ENCODE data around the gene PDK2.

PDK2 gene

DNA sequence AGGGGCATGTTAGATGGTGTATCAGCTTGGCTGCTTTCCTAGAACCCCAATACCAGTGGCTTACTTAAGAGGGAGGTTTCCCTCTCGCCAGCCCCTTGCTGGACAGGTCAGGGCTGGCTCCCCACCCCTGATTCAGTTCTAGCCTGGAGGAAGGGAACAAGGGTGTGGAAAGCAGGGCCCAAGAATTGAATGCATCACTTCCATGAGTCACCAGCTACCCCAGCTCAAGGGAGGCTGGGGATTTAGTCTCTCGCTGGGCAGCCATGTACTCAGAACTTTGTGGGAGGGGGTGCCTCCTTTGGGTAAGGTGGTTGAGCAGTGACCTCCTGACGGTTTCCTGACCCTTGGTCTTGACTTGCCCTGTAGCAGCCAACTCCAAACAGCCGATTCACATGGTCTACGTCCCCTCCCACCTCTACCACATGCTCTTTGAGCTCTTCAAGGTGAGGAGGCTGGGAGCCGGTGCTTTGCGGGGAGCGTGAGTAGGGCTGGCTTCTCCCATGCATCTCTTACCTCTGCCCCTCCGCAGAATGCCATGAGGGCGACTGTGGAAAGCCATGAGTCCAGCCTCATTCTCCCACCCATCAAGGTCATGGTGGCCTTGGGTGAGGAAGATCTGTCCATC lies 12.8 kb downstream of the PDK2 start:
- TF ChIP-seq, protein P1, sequence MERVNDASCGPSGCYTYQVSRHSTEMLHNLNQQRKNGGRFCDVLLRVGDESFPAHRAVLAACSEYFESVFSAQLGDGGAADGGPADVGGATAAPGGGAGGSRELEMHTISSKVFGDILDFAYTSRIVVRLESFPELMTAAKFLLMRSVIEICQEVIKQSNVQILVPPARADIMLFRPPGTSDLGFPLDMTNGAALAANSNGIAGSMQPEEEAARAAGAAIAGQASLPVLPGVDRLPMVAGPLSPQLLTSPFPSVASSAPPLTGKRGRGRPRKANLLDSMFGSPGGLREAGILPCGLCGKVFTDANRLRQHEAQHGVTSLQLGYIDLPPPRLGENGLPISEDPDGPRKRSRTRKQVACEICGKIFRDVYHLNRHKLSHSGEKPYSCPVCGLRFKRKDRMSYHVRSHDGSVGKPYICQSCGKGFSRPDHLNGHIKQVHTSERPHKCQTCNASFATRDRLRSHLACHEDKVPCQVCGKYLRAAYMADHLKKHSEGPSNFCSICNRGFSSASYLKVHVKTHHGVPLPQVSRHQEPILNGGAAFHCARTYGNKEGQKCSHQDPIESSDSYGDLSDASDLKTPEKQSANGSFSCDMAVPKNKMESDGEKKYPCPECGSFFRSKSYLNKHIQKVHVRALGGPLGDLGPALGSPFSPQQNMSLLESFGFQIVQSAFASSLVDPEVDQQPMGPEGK (CRISPR knock-in tag; IDR thresholded peaks at IDR 0.05; ENCODE audit: borderline replicate concordance) = no peak
- TF ChIP-seq OSR1 (CRISPR knock-in tag; IDR thresholded peaks at IDR 0.05) = no peak
- no peak for TF ChIP-seq RARB (CRISPR knock-in tag; IDR thresholded peaks at IDR 0.05)
- TF ChIP-seq CSDC2 (CRISPR knock-in tag; IDR thresholded peaks at IDR 0.05) = no peak
- TF ChIP-seq, protein P2, sequence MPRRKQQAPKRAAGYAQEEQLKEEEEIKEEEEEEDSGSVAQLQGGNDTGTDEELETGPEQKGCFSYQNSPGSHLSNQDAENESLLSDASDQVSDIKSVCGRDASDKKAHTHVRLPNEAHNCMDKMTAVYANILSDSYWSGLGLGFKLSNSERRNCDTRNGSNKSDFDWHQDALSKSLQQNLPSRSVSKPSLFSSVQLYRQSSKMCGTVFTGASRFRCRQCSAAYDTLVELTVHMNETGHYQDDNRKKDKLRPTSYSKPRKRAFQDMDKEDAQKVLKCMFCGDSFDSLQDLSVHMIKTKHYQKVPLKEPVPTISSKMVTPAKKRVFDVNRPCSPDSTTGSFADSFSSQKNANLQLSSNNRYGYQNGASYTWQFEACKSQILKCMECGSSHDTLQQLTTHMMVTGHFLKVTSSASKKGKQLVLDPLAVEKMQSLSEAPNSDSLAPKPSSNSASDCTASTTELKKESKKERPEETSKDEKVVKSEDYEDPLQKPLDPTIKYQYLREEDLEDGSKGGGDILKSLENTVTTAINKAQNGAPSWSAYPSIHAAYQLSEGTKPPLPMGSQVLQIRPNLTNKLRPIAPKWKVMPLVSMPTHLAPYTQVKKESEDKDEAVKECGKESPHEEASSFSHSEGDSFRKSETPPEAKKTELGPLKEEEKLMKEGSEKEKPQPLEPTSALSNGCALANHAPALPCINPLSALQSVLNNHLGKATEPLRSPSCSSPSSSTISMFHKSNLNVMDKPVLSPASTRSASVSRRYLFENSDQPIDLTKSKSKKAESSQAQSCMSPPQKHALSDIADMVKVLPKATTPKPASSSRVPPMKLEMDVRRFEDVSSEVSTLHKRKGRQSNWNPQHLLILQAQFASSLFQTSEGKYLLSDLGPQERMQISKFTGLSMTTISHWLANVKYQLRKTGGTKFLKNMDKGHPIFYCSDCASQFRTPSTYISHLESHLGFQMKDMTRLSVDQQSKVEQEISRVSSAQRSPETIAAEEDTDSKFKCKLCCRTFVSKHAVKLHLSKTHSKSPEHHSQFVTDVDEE (CRISPR knock-in tag; IDR thresholded peaks at IDR 0.05) = no peak
- TF ChIP-seq ESRRG (CRISPR knock-in tag; IDR thresholded peaks at IDR 0.05) = no peak
- TF ChIP-seq ZFP30 (CRISPR knock-in tag; IDR thresholded peaks at IDR 0.05) = no peak
- no peak for TF ChIP-seq SNAI2 (CRISPR knock-in tag; IDR thresholded peaks at IDR 0.05)
- TF ChIP-seq ZFP3 (CRISPR knock-in tag; IDR thresholded peaks at IDR 0.05) = no peak
- TF ChIP-seq BACH2 (CRISPR knock-in tag; IDR thresholded peaks at IDR 0.05; ENCODE audit: borderline replicate concordance) = no peak
- TF ChIP-seq, protein P3, sequence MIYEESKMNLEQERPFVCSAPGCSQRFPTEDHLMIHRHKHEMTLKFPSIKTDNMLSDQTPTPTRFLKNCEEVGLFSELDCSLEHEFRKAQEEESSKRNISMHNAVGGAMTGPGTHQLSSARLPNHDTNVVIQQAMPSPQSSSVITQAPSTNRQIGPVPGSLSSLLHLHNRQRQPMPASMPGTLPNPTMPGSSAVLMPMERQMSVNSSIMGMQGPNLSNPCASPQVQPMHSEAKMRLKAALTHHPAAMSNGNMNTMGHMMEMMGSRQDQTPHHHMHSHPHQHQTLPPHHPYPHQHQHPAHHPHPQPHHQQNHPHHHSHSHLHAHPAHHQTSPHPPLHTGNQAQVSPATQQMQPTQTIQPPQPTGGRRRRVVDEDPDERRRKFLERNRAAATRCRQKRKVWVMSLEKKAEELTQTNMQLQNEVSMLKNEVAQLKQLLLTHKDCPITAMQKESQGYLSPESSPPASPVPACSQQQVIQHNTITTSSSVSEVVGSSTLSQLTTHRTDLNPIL (CRISPR knock-in tag; IDR thresholded peaks at IDR 0.05; ENCODE audit: low read depth) = no peak
- no peak for TF ChIP-seq TCF4 (CRISPR knock-in tag; IDR thresholded peaks at IDR 0.05; ENCODE audit: borderline replicate concordance)
- TF ChIP-seq ISL1 (CRISPR knock-in tag; IDR thresholded peaks at IDR 0.05) = no peak
- no peak for TF ChIP-seq ARNTL (CRISPR knock-in tag; IDR thresholded peaks at IDR 0.05; ENCODE audit: borderline replicate concordance, low read depth)
- TF ChIP-seq PPARA (CRISPR knock-in tag; IDR thresholded peaks at IDR 0.05; ENCODE audit: borderline replicate concordance) = no peak
- ATAC-seq = no peak; the same call in 2 of the 3 replicates

DNA sequence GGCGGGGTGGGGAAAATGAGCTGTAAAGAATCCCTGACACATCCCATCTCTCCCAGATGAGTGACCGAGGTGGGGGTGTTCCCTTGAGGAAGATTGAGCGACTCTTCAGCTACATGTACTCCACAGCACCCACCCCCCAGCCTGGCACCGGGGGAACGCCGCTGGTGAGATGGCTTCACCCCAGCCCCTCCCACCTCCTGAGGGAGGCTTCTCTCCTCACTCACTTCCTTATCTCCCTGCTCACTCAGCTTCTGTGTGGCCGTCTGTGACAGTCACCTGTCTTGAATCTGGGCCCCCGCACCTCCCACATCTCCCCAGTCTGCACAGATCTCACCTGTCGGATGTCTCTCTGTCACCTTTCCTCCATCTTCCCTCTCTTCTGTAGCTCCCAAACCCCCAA lies 13.4 kb downstream of the PDK2 start:
- ATAC-seq = no peak
- TF ChIP-seq, protein P4, sequence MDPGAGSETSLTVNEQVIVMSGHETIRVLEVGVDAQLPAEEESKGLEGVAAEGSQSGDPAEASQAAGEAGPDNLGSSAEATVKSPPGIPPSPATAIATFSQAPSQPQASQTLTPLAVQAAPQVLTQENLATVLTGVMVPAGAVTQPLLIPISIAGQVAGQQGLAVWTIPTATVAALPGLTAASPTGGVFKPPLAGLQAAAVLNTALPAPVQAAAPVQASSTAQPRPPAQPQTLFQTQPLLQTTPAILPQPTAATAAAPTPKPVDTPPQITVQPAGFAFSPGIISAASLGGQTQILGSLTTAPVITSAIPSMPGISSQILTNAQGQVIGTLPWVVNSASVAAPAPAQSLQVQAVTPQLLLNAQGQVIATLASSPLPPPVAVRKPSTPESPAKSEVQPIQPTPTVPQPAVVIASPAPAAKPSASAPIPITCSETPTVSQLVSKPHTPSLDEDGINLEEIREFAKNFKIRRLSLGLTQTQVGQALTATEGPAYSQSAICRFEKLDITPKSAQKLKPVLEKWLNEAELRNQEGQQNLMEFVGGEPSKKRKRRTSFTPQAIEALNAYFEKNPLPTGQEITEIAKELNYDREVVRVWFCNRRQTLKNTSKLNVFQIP (CRISPR knock-in tag; IDR thresholded peaks at IDR 0.05; ENCODE audit: borderline replicate concordance, low read depth) = no peak
- TF ChIP-seq OSR1 (CRISPR knock-in tag; IDR thresholded peaks at IDR 0.05) (no peak), RARB (CRISPR knock-in tag; IDR thresholded peaks at IDR 0.05) (no peak), CSDC2 (CRISPR knock-in tag; IDR thresholded peaks at IDR 0.05) (no peak), PPARA (CRISPR knock-in tag; IDR thresholded peaks at IDR 0.05; ENCODE audit: borderline replicate concordance) (no peak), ESRRG (CRISPR knock-in tag; IDR thresholded peaks at IDR 0.05) (no peak), SNAI2 (CRISPR knock-in tag; IDR thresholded peaks at IDR 0.05) (no peak), ZNF8 (CRISPR knock-in tag; IDR thresholded peaks at IDR 0.05) (no peak)
- TF ChIP-seq, protein P2 (CRISPR knock-in tag; IDR thresholded peaks at IDR 0.05) = no peak
- TF ChIP-seq, protein P1 (CRISPR knock-in tag; IDR thresholded peaks at IDR 0.05; ENCODE audit: borderline replicate concordance) = no peak

Data from SK-N-SH treated with all-trans-retinoic acid at 6 μM for 48 hours (cell line).